ENCODE results near the gene CCDC180.
"Not testable (repeated sequence)": the region's sequence is repeated elsewhere in the genome, so short reads cannot be mapped to it uniquely, and the experiment has no call there.

The CCDC180 gene

DNA sequence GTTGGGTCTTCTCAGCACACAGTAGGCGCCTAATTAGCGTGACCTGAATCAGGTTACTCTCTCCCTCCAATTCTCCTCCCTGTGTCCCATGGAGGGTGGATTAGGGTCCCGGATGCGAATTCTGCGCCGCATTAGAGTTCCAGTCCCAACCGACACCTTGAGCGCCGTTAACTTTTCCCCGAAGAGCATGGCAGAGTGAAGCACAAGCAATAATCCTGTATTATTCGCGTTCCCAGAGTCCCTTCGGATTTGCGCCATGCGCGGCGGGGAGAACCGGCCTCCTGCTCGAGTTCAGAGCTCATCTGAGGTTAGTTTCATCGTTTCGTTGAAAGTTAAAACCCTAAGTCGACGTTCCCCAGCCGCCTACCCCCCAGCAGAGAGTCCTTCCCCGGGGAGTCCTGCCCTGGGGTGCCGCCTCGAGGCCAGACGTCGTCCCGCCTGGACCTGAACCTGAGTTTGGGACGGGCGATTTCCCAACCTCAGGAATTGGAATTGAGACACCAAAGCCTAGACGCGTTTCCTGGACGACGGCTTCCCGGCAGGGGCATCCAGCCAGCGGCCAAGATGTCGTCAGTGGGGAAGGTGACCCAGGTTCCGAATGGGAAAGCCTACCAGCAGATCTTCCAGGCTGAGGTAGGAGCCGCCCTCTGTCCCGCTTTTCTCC lies at the start of gene CCDC180:
TSS of gene CCDC180 (plus strand) at position 160 of the 664 bp plus-strand sequence. CDS start at position 565, 405 bp downstream.
- TF ChIP-seq CTCF (IDR thresholded peaks at IDR 0.05; ENCODE audit: insufficient read depth, missing control alignments): no peak
- FAIRE-seq (no peak), DNase-seq (ENCODE audit: insufficient read length, low spot score) (no peak)

DNA sequence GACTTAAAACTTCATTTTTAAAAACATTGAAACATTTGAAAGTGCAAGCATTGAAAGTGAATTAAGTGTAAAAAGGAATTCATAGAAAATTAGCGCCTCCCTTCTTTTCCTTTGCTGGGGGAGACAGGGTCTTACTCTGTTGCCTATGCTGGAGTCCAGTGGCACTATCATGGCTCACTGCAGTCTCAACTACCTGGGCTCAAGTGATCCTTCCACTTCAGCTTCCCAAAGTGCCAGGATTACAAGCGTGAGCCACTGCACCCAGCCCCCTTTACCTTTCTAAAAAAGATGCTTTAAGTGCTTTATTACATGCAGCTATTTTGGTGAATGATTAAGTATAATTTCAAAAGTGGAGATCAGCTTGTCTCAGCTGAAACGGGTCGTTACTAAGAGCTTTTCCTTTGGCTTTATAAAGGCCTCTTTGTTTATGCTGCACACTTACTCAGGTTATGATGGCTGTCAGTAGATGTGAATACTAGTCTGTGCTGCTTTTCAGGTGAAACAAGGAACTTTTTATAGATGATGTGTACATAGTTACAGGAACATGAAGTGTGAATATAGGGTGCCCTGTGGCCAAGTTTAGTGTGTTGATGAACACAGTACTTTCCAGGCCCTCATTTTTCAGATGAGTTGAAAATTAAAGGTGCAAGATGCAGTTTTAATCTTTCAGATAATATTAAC lies 47.5 kb upstream of the CCDC180 start:
- FAIRE-seq; DNase-seq (ENCODE audit: insufficient read length, low spot score): not testable (repeated sequence)

DNA sequence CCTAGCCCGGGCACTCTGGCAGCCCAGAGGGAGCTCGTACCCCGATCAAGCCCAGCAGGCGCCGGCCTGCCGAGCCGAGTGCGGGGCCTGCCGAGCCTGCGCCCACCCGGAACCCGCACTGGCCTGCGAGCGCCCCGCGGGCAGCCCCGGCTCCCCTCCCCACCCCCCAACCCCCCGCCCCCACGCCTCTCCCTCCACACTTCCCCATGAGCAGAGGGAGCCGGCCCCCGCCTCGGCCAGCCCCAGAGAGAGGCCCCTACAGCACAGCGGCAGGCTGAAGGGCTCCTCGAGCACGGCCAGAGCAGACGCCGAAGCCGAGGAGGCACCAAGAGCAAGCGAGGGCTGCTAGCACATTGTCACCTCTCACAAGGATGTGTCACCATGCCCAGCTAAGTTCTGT lies 36.2 kb upstream of the CCDC180 start:
- FAIRE-seq (no peak), DNase-seq (ENCODE audit: insufficient read length, low spot score) (no peak)
- no peak for TF ChIP-seq CTCF (IDR thresholded peaks at IDR 0.05; ENCODE audit: insufficient read depth, missing control alignments)

DNA sequence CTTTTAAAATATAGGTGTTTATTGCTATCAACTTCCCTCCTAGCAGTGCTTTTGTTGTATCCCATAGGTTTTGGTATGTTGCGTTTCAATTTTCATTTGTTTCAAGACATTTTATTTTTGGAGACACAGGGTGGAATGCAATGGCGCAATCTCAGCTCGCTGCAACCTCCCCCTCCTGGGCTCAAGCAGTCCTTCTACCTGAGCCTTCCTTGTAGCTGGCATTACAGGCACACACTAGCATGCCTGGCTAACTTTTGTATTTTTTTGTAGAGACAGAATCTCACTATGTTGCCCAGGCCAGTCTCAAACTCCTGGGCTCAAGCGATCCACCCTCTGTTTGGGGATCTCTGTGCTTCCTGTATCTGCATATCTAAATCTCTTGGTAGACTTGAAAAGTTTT lies 35.4 kb upstream of the CCDC180 start:
- TF ChIP-seq CTCF (IDR thresholded peaks at IDR 0.05; ENCODE audit: insufficient read depth, missing control alignments): no peak
- FAIRE-seq: no peak
- DNase-seq (ENCODE audit: insufficient read length, low spot score): no peak

GRCh38 chr9:97276310-97276852 lies 31.1 kb upstream of the CCDC180 start:
- DNase-seq (ENCODE audit: insufficient read length, low spot score) (no peak), FAIRE-seq (no peak)
- no peak for TF ChIP-seq CTCF (IDR thresholded peaks at IDR 0.05; ENCODE audit: insufficient read depth, missing control alignments)

GRCh38 chr9:97277953-97278352 lies 29.5 kb upstream of the CCDC180 start:
- FAIRE-seq (no peak), DNase-seq (ENCODE audit: insufficient read length, low spot score) (no peak)
- no peak for TF ChIP-seq CTCF (IDR thresholded peaks at IDR 0.05; ENCODE audit: insufficient read depth, missing control alignments)

- no peak for TF ChIP-seq CTCF (IDR thresholded peaks at IDR 0.05; ENCODE audit: insufficient read depth, missing control alignments)
- no peak for DNase-seq (ENCODE audit: insufficient read length, low spot score)
- no peak for FAIRE-seq
These were observed 26.6 kb upstream of the CCDC180 start for GRCh38 chr9:97280755-97281330.
